ENCODE data around the gene TAOK2.

- TF ChIP-seq CTCF (IDR thresholded peaks at IDR 0.05) = no peak
- TF ChIP-seq POLR2A (IDR thresholded peaks at IDR 0.05) = no peak
- no peak for TF ChIP-seq POLR2AphosphoS5 (IDR thresholded peaks at IDR 0.05)
Measured at GRCh38 chr16:30025156-30025555, 51.5 kb downstream of the TAOK2 start.
